ENCODE data around the gene AKR7A3. TPM values are rescaled to one million over a fixed set of nuclear protein-coding genes. Genes with fewer than 3 reads are reported as not detected.
"Not testable (repeated sequence)": the region's sequence is repeated elsewhere in the genome, so short reads cannot be mapped to it uniquely, and the experiment has no call there.

The AKR7A3 gene
- total RNA-seq, 2 donors from 2014 or later: 2.6 to 6.7 TPM

GRCh38 chr1:19306941-19307340 lies 18.4 kb upstream of the AKR7A3 start:
- intact Hi-C loops (cut with DNase I): no loop called here
- no peak for DNase-seq (ENCODE audit: low spot score)

DNA sequence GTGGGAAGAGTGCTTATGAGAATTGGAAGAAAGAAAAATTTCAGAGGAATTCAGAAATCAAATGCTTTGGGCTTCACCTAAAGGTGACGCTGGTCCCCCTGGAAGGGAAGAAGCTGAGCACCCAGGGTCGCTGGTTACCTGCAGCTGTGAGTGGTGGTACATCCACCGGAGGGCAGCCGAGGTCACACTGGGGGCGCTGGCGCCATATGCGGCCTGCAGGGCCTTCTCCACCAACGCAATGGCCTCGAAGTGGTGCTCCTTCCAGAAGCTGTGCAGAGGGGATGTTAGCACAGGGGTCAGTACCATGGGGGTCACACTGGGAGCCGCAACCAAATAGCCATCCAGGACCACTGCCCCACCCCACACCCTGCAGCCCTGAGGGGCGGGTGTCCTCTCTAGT lies 17.3 kb upstream of the AKR7A3 start:
- H3K36me3 ChIP-seq: peaks cover 6 to 9% of the 10 kb centered on the region in 2 donors
- TF ChIP-seq POLR2AphosphoS5 (IDR thresholded peaks at IDR 0.05) (no peak), CTCF (IDR thresholded peaks at IDR 0.05) (no peak), POLR2A (IDR thresholded peaks at IDR 0.05) (no peak)
- H3K27ac ChIP-seq: no peak overlapping the region
- 94% methylated on average over 11 of the region's 11 CpGs for WGBS
- DNase-seq (ENCODE audit: low spot score): no peak
- no peaks in the 10 kb centered on the region for H3K9me3 ChIP-seq
- intact Hi-C loops (cut with DNase I): no loop called here
- no peaks in the 10 kb centered on the region for H3K4me1 ChIP-seq (replicated peaks)
- no peaks in the 10 kb centered on the region for H3K27me3 ChIP-seq (replicated peaks; ENCODE audit: insufficient read depth)
- H3K4me3 ChIP-seq: no peak overlapping the region

More at GRCh38 chr1:19306941-19307340, 18.4 kb upstream of the AKR7A3 start:
- Histone ChIP-seq H3K9me3 (no peaks in the 10 kb centered on the region), H3K36me3 (peaks cover 6 to 9% of the 10 kb centered on the region in 2 donors), H3K4me1 (replicated peaks) (no peaks in the 10 kb centered on the region), H3K4me3 (no peak overlapping the region), H3K27ac (no peak overlapping the region), H3K27me3 (replicated peaks; ENCODE audit: insufficient read depth) (no peaks in the 10 kb centered on the region)
- 91% methylated on average over 6 of the region's 6 CpGs for WGBS
- TF ChIP-seq CTCF (IDR thresholded peaks at IDR 0.05): no peak

DNA sequence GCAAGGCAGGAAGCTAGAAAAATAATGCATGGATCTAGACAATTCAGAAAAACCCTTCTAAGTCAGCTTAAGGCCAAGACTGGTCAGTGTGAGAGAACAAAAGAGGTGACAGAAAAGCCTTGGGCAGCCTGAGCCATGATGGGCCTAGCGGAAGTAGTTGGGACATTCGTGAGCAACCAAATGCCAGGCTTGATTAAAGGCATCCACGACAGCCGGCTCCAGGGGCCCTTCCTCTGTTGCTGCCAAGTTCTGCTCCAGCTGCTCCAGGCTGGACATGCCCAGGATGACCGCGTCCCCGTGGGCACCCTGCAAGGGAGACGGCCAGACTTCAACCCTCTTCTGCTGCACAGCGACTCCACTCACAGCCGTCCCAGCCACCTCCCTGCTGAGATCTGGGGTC lies 15.5 kb upstream of the AKR7A3 start:
- H3K27ac ChIP-seq; H3K36me3 ChIP-seq; intact Hi-C loops (cut with DNase I); H3K9me3 ChIP-seq; H3K4me1 ChIP-seq (replicated peaks); H3K4me3 ChIP-seq; DNase-seq (ENCODE audit: low spot score); H3K27me3 ChIP-seq (replicated peaks; ENCODE audit: insufficient read depth): not testable (repeated sequence)
- WGBS: 93% methylated on average over 10 of the region's 10 CpGs

GRCh38 chr1:19300211-19300610 lies 11.6 kb upstream of the AKR7A3 start:
- no peak overlapping the region for H3K4me3 ChIP-seq
- no peaks in the 10 kb centered on the region for H3K27me3 ChIP-seq (replicated peaks; ENCODE audit: insufficient read depth)
- 93% methylated on average over 2 of the region's 2 CpGs for WGBS
- TF ChIP-seq POLR2AphosphoS5 (IDR thresholded peaks at IDR 0.05) (no peak), POLR2A (IDR thresholded peaks at IDR 0.05) (no peak), CTCF (IDR thresholded peaks at IDR 0.05) (no peak)
- no peaks in the 10 kb centered on the region for H3K4me1 ChIP-seq (replicated peaks)
- H3K36me3 ChIP-seq: peaks cover 0 to 6% of the 10 kb centered on the region in 2 donors
- no peak overlapping the region for H3K27ac ChIP-seq
- intact Hi-C loops (cut with DNase I): no loop called here
- no peaks in the 10 kb centered on the region for H3K9me3 ChIP-seq
- DNase-seq (ENCODE audit: low spot score): no peak

GRCh38 chr1:19294638-19295037 lies 6.1 kb upstream of the AKR7A3 start:
- 94% methylated on average over 2 of the region's 2 CpGs for WGBS
- intact Hi-C loops (cut with DNase I): no loop called here
- TF ChIP-seq POLR2AphosphoS5 (IDR thresholded peaks at IDR 0.05) (no peak), CTCF (IDR thresholded peaks at IDR 0.05) (no peak), POLR2A (IDR thresholded peaks at IDR 0.05) (no peak)

More at GRCh38 chr1:19294638-19295037, 6.1 kb upstream of the AKR7A3 start:
- Histone ChIP-seq H3K4me1 (replicated peaks) (no peaks in the 10 kb centered on the region), H3K9me3 (no peaks in the 10 kb centered on the region), H3K27ac (no peak overlapping the region), H3K4me3 (no peak overlapping the region), H3K36me3 (no peaks in the 10 kb centered on the region), H3K27me3 (replicated peaks; ENCODE audit: insufficient read depth) (no peaks in the 10 kb centered on the region)
- no peak for DNase-seq (ENCODE audit: low spot score)
